Measurements from ENCODE around the gene OR51M1.

OR51M1 gene

DNA sequence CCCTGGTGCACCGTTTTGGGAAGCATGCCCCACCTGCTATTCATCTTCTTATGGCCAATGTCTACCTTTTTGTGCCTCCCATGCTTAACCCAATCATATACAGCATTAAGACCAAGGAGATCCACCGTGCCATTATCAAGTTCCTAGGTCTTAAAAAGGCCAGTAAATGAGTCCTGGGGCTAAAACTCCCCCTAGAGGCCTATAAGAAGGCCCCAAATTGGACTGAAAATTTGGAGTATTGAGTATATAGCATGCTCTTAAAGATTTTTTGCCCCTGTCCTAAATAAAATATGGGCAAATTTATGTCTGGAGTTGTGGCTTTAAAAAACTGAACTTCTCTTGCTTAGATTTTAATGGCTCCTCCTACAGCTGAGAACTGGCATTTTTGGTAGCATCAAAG is 6.6 kb downstream of the OR51M1 start:
- no peak for DNase-seq (ENCODE audit: low spot score)

GRCh38 chr11:5394091-5394490 is 10.5 kb downstream of the OR51M1 start:
- DNase-seq (ENCODE audit: low spot score): no peak

GRCh38 chr11:5398936-5399335 is 15.3 kb downstream of the OR51M1 start:
- DNase-seq (ENCODE audit: low spot score): no peak

GRCh38 chr11:5405173-5405572 is 21.6 kb downstream of the OR51M1 start:
- no peak for DNase-seq (ENCODE audit: low spot score)

DNA sequence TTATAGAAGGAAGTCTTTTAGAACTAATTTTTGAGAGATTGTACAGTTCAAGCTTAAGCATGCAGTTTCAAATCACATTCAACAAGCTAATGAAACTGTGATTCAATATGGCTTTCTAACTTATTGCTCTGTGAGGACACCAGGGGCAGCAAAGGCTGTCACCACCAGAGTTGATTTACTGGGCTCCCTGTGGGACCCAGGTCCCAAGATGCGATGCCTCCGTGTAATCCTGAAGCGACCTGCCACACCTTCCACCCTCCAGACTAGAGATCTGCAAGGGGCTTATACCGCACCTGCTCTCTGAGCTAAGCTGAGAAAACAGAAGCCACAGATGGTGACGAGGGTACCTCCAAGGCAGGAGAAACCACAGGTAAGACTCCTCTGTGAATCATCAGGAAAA is 37.4 kb downstream of the OR51M1 start:
- DNase-seq (ENCODE audit: low spot score): no peak

GRCh38 chr11:5421811-5422210 is 38.2 kb downstream of the OR51M1 start, which contains the start of gene OR51Q1:
OR51Q1 (plus strand) TSS chr11:5422111; CDS start chr11:5422201, 90 bp downstream.
- no peak for DNase-seq (ENCODE audit: low spot score)

- no peak for DNase-seq (ENCODE audit: low spot score)
Measured at GRCh38 chr11:5423131-5423530, 39.5 kb downstream of the OR51M1 start.

DNA sequence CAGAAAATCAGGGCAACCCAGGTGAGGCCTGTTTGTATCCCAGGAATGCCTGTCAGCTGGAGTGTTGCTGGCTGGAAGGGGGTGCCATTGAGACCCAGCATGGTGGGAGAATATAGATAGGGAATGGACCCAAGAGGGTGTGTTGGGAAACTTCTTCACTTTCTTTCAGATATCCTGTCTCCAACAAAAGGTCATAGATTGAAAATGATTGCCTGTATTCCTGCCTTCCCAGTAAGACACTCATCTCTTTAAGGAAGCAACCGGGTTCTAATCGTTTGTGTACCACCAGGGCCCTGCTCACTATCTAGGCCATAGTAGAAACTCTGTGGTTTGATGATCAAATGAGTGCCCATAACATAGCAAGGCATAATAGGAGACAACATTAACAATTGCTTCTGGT is 57.8 kb downstream of the OR51M1 start, which contains the start of gene OR51I1:
Gene OR51I1 (minus strand): TSS at position 101 of the 400 bp plus-strand sequence. CDS start 0 bp downstream, at position 101.
- DNase-seq (ENCODE audit: low spot score): no peak
